Adrenal gland (tissue), 12 donors: ENCODE results near the gene ABCB11. TPM values are rescaled to one million over a fixed set of nuclear protein-coding genes. Genes with fewer than 3 reads are reported as not detected.
"Not testable (repeated sequence)": the region's sequence is repeated elsewhere in the genome, so short reads cannot be mapped to it uniquely, and the experiment has no call there.

ENCODE experiments used
- DNase-seq, 7 donors: peaks; one replicate each; pipeline ENCODE4 v3.0.0-alpha.2; 2019 to 2020
- H3K27ac ChIP-seq, 5 donors: fragments of 200-600 bp; sonication (generic) in 4 of 5; 1 replicate in 3 of 5; 2 replicates in 2 of 5; pipeline versions ENCODE4 v1.5.1 to v1.8.0; 2016 to 2020; ENCODE audit warnings: mild to moderate bottlenecking in 1 of 5
- H3K27me3 ChIP-seq: fragments of 200-600 bp; 2 replicates; pipeline ENCODE4 v1.8.0; 2021
- H3K36me3 ChIP-seq, 2 donors: fragments of 200-600 bp; replicated peaks in 1 of 2; 1 replicate in 1 of 2; 2 replicates in 1 of 2; pipeline versions ENCODE4 v1.5.1 to v1.8.0; 2018 to 2022
- H3K4me1 ChIP-seq, 2 donors: fragments of 200-600 bp; replicated peaks in 1 of 2; 1 replicate in 1 of 2; 2 replicates in 1 of 2; pipeline versions ENCODE4 v1.5.1 to v1.8.0; 2018 to 2021
- H3K4me3 ChIP-seq, 4 donors: fragments of 200-600 bp; sonication (generic) in 3 of 4; one replicate each; pipeline ENCODE4 v1.5.1; 2016 to 2018
- H3K9me3 ChIP-seq, 3 donors: fragments of 200-600 bp; sonication (generic) in 1 of 3; replicated peaks in 1 of 3; 1 replicate in 2 of 3; 2 replicates in 1 of 3; pipeline versions ENCODE4 v1.5.1 to v1.8.0; 2016 to 2021
- POLR2A ChIP-seq, 2 donors: fragments of 450-650 bp; IDR thresholded peaks; one replicate each; pipeline ENCODE4 v1.6.1; 2017; ENCODE audit warnings: antibody characterized with exemption in 2 of 2, mild to moderate bottlenecking in 2 of 2, moderate library complexity in 1 of 2
- WGBS, 4 donors: extraction: QIAGEN DNeasy Blood & Tissue Kit in 2 of 4; methylation state at CpG; one replicate each; pipeline versions ENCODE4 v1.1.5 to v1.1.7; 2013 to 2017; 5-methylcytosine and 5-hydroxymethylcytosine counted together
- intact Hi-C, 2 donors: fragments of 100-400 bp; cut with DNase I; formaldehyde crosslinking; loops; one replicate each; pipeline versions ENCODE4 v1.14.1 to v1.15.0; 2022 to 2023
- polyA plus RNA-seq, 3 donors: library from polyadenylated mRNA; stranded (reverse); fragments of 200-250 nt in 2 of 3; fragments of 350-450 nt in 1 of 3; fragmentation: Illumina TruSeq in 1 of 3; extraction: RNeasy Lipid Tissue Mini Kit (QIAGEN cat#74804) in 1 of 3; gene quantifications; one replicate each; pipeline ENCODE4 v1.2.3, GENCODE V29; 2013 to 2014
- total RNA-seq, 9 donors: library from RNA; depleted of rRNA in 4 of 9; stranded (reverse); fragments of >200 nt in 4 of 9; fragments of 120-200 nt in 1 of 9; fragmentation: NEBNext Ultra II Directional in 1 of 9; extraction: Animal tissue kit (Norgen Biotek cat#: 25700) in 1 of 9; gene quantifications; one replicate each; pipeline versions ENCODE4 v1.1.0 to v1.2.4, GENCODE V29; 2013 to 2023
- TF ChIP-seq, protein P1 (sequence below), 6 experiments: fragments of 450-650 bp in 4 of 6; fragments of 200-600 bp in 2 of 6; sonication (generic) in 1 of 6; IDR thresholded peaks; 1 replicate in 5 of 6; 2 replicates in 1 of 6; pipeline versions ENCODE4 v1.5.1 to v1.8.0; 2016 to 2021; ENCODE audit warnings: antibody characterized with exemption in 6 of 6, mild to moderate bottlenecking in 2 of 6, moderate library complexity in 1 of 6
- donor health status: healthy with polysubstance abuse.
- donor health status: Bipolar disorder and iron deficiency.
- donor health status: DM: yes; HTN: yes; CAD: no.
- donor health status: DM: no; HTN: no; CAD: no.
- donor health status: DM: no; HTN: no; CAD: no.
- donor health status: DM: yes; HTN: yes; CAD: no.

The ABCB11 gene
- total and polyA plus RNA-seq, 12 donors: 0.05 to 1.4 (median 0.31) TPM; not detected in 7

DNA sequence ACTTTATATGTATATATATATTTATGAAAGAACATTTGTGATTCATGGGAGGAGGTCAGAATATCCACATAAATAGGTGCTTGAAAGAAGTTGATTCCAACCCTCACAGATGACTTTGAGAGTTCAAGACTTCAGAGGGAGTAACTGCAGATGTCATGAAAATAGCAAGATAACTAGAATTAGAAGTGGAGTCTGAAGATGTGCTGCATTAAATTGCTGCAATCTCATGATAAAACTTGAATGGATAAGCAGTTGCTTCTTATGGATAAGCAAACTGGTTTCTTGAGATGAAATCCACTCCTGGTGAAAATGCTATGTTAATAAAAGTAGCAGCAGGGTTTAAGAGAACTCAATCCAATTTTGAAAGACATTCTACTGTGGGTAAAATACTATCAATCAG is 89.8 kb downstream of the ABCB11 start:
- no peaks in the 10 kb centered on the region for H3K9me3 ChIP-seq
- intact Hi-C loops: no loop called here
- no peak for DNase-seq
- TF ChIP-seq, protein P1, sequence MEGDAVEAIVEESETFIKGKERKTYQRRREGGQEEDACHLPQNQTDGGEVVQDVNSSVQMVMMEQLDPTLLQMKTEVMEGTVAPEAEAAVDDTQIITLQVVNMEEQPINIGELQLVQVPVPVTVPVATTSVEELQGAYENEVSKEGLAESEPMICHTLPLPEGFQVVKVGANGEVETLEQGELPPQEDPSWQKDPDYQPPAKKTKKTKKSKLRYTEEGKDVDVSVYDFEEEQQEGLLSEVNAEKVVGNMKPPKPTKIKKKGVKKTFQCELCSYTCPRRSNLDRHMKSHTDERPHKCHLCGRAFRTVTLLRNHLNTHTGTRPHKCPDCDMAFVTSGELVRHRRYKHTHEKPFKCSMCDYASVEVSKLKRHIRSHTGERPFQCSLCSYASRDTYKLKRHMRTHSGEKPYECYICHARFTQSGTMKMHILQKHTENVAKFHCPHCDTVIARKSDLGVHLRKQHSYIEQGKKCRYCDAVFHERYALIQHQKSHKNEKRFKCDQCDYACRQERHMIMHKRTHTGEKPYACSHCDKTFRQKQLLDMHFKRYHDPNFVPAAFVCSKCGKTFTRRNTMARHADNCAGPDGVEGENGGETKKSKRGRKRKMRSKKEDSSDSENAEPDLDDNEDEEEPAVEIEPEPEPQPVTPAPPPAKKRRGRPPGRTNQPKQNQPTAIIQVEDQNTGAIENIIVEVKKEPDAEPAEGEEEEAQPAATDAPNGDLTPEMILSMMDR (IDR thresholded peaks at IDR 0.05): no peak
- TF ChIP-seq POLR2A (IDR thresholded peaks at IDR 0.05): no peak
- no peaks in the 10 kb centered on the region for H3K4me1 ChIP-seq
- H3K4me3 ChIP-seq: no peak overlapping the region
- no peak overlapping the region for H3K27ac ChIP-seq
- no peaks in the 10 kb centered on the region for H3K36me3 ChIP-seq
- no peaks in the 10 kb centered on the region for H3K27me3 ChIP-seq

DNA sequence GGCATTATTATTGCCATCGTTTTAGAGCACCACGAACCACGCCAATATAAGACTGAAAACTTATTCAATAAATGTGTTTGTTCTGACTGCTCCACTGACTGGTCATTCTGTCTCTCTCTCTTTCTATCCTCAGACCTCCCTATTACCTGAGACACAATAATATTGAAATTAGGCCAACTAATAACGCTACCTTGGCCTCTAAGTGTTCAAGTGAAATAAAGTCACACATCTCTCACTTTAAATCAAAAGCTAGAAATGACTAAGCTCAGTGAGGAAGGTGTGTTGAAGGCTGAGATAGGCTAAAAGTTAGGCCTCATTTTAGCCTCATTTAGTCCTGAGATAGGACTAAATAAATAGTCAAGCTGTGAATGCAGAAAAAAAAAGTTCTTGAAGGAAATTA is 91.2 kb downstream of the ABCB11 start:
- no peaks in the 10 kb centered on the region for H3K27me3 ChIP-seq
- no peaks in the 10 kb centered on the region for H3K9me3 ChIP-seq
- H3K4me1 ChIP-seq: no peaks in the 10 kb centered on the region
- TF ChIP-seq POLR2A (IDR thresholded peaks at IDR 0.05): no peak
- H3K36me3 ChIP-seq: no peaks in the 10 kb centered on the region
- no peak for DNase-seq
- H3K4me3 ChIP-seq: no peak overlapping the region
- 85 to 93% (median 89%) methylated on average over 4 of the region's 4 CpGs for WGBS, 4 donors
- H3K27ac ChIP-seq: no peak overlapping the region
- intact Hi-C loops: no loop called here

DNA sequence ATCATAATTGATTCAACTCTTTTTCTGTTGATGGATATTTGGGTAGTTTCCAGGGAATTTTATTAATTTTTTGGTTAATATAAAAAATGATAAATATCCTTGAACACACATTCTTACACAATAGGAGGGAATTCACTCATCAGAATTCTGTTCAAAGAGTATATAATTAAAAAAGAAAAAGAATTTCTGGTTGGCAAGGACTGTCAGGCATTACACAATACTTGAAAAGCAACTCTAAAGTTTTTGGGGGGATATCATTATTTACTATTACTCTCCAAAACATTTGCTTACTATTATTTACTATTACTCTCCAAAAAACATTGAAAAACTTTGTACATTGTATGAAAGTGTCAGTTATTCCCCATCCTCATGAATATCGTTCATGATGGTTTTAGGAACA is 92.1 kb downstream of the ABCB11 start:
- H3K27me3 ChIP-seq: no peaks in the 10 kb centered on the region
- no peak overlapping the region for H3K4me3 ChIP-seq
- WGBS, 4 donors: 91 to 94% (median 93%) methylated on average over 1 of the region's 1 CpG
- H3K36me3 ChIP-seq: no peaks in the 10 kb centered on the region
- DNase-seq: no peak
- H3K27ac ChIP-seq: no peak overlapping the region
- intact Hi-C loops: no loop called here
- no peaks in the 10 kb centered on the region for H3K4me1 ChIP-seq
- TF ChIP-seq, protein P1 (IDR thresholded peaks at IDR 0.05): no peak
- TF ChIP-seq POLR2A (IDR thresholded peaks at IDR 0.05): no peak
- H3K9me3 ChIP-seq: no peaks in the 10 kb centered on the region

DNA sequence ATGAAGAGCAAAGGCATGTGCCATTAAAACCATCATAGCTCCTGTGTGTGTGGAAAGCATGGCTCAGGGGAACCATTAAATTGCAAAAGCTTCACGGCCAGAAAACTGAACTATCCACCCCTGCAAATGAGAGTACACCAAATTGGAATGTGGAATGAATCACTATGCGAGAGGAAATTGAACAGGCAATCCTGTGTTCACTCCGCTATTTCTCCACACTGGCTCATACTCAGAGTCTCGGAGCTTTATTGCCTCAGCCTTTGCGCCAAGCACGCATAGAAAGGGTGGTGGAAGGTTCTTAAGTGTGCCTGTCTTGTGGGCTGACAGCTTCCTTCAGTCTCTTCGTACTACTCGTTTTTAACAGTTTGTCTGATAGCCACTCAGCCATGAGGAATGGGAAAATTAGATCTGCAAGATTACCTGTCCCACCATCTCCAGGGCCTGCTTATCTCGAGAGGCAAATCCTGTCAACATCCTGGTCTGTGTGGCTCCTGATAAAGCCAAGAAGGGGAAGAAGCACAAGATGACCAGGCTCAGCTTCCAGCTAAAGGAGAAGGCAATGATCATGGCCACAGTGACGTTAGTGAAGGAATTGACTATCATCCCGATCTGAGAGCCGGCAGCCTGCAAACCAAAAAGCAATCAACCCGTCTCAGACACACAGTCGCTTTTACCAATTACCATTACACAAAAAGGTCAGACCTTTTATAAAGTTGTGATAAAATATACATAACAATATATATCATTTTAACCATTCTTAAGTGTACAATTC is 95.1 kb downstream of the ABCB11 start:
- Histone ChIP-seq H3K36me3 (no peaks in the 10 kb centered on the region), H3K27me3 (no peaks in the 10 kb centered on the region), H3K9me3 (no peaks in the 10 kb centered on the region), H3K27ac (no peak overlapping the region), H3K4me3 (no peak overlapping the region), H3K4me1 (no peaks in the 10 kb centered on the region)
- WGBS, 4 donors: 75 to 85% (median 79%) methylated on average over 14 of the region's 14 CpGs
- no peak for DNase-seq
- TF ChIP-seq, protein P1 (IDR thresholded peaks at IDR 0.05): no peak
- TF ChIP-seq POLR2A (IDR thresholded peaks at IDR 0.05): no peak
- intact Hi-C loops: no loop called here

DNA sequence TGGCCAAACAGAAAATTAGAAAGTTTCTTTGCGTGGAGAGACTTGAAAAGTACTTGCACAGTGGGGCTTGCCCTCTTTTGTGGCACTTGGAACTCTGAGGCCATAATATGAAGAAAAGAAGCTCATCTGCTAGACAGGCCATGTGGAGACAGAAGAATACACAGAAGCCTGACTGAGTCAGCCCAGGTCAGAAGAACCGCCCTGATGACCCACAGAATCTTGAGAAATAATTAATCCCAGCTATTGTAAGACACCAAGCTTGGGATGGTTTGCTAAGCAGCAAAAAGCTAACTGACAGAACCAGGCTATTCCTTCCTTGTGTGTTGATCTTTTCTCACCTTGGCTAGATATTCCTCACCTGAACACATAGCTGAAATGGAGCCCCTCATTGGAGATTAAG is 96.3 kb downstream of the ABCB11 start:
- intact Hi-C loops: no loop called here
- 87 to 94% (median 92%) methylated on average over 2 of the region's 2 CpGs for WGBS, 4 donors
- H3K9me3 ChIP-seq: no peaks in the 10 kb centered on the region

DNA sequence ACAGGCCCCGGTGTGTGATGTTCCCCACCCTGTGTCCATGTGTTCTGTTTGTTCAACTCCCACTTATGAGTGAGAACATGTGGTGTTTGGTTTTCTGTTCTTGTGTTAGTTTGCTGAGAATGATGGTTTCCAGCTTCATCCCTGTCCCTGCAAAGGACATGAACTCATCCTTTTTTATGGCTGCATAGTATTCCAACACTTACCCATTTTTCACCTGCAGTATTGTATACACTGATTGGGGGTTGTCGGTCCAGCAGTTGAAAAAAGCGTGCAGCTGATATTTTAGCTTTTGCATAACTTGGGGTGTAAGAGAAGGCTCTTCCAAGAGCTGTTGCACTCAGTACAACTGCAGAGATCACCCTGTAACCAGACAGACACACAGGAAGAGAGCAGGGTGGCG is 99.0 kb downstream of the ABCB11 start:
- 90 to 94% (median 92%) methylated on average over 4 of the region's 4 CpGs for WGBS, 4 donors
- H3K4me1 ChIP-seq, H3K27me3 ChIP-seq, H3K27ac ChIP-seq, H3K9me3 ChIP-seq, intact Hi-C loops, H3K36me3 ChIP-seq, H3K4me3 ChIP-seq, DNase-seq: not testable (repeated sequence)

More for the DNA sequence above, 96.3 kb downstream of the ABCB11 start:
- H3K27me3 ChIP-seq: no peaks in the 10 kb centered on the region
- no peak overlapping the region for H3K27ac ChIP-seq
- no peak overlapping the region for H3K4me3 ChIP-seq
- no peaks in the 10 kb centered on the region for H3K36me3 ChIP-seq
- H3K4me1 ChIP-seq: no peaks in the 10 kb centered on the region
- no peak for TF ChIP-seq POLR2A (IDR thresholded peaks at IDR 0.05)
- TF ChIP-seq, protein P1 (IDR thresholded peaks at IDR 0.05): no peak
- no peak for DNase-seq
